ENCODE measurements around the gene ZBTB9.

The ZBTB9 gene

DNA sequence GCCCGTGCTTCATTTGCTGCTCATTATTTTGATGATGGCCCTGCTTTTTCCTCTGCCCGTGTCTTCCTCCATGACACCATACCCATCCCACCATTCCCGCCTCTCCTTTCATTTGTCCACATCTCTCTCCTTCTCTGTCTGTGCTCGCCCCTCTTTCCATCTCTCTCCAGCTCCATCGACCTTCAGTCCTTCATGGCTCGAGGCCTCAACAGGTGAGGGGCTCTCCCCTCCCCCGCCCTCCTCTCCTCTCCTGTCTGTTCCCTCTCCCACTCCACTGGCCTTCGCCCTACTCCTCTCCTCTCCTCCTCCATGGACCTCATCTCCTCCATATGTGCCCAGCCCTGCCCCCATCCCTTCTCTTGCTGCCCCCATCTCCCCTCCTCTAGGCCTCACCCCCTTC is 12.1 kb upstream of the ZBTB9 start:
- no peaks in the 10 kb centered on the region for H3K9me3 Mint-ChIP-seq
- no peaks in the 10 kb centered on the region for H3K27me3 Mint-ChIP-seq (ENCODE audit: low read depth)
- no peaks in the 10 kb centered on the region for H3K4me1 Mint-ChIP-seq
- TF ChIP-seq CTCF (IDR thresholded peaks at IDR 0.05; ENCODE audit: unreplicated experiment in 3 of 3): no peak
- H3K4me3 Mint-ChIP-seq: no peak overlapping the region
- H3K36me3 Mint-ChIP-seq (ENCODE audit: low read depth): peaks cover 73% of the 10 kb centered on the region
- H3K27ac Mint-ChIP-seq: no peak overlapping the region

GRCh38 chr6:33443025-33443424 is 11.4 kb upstream of the ZBTB9 start:
- H3K4me3 Mint-ChIP-seq: no peak overlapping the region
- H3K4me1 Mint-ChIP-seq: no peaks in the 10 kb centered on the region
- no peak overlapping the region for H3K27ac Mint-ChIP-seq
- no peak for TF ChIP-seq CTCF (IDR thresholded peaks at IDR 0.05; ENCODE audit: unreplicated experiment in 3 of 3)
- H3K27me3 Mint-ChIP-seq (ENCODE audit: low read depth): no peaks in the 10 kb centered on the region
- H3K9me3 Mint-ChIP-seq: no peaks in the 10 kb centered on the region
- peaks cover 75% of the 10 kb centered on the region for H3K36me3 Mint-ChIP-seq (ENCODE audit: low read depth)

DNA sequence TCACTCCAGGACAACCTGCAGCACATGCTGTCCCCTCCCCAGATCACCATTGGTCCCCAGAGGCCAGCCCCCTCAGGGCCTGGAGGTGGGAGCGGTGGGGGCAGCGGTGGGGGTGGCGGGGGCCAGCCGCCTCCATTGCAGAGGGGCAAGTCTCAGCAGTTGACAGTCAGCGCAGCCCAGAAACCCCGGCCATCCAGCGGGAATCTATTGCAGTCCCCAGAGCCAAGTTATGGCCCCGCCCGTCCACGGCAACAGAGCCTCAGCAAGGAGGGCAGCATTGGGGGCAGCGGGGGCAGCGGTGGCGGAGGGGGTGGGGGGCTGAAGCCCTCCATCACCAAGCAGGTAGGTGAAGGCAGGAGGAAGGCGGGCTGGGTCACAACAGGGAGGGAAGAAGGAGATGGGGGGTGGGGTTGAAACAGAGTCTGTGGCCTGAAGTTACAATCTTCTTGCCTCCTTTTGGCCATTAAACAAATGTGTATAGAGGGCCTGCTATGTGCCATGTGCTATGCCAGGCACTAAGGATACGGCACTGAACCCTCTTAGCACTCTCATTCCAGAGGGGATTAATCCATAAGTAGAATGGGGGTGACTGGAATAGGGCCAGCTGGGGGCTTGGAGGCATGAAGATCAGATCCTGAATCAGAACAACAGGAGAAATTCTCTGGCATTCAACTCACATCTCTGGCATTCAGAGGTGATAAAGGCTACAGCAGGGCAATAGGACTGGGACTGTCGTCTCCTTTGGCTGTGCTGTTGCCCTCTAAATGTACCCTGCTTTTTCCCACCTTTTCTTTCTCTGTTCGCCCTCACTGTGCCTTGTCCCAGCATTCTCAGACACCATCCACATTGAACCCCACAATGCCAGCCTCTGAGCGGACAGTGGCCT is 10.5 kb upstream of the ZBTB9 start:
- TF ChIP-seq CTCF (IDR thresholded peaks at IDR 0.05; ENCODE audit: unreplicated experiment in 3 of 3): no peak
- peaks cover 3% of the 10 kb centered on the region for H3K27me3 Mint-ChIP-seq (ENCODE audit: low read depth)
- H3K36me3 Mint-ChIP-seq (ENCODE audit: low read depth): peaks cover 75% of the 10 kb centered on the region
- H3K27ac Mint-ChIP-seq: no peak overlapping the region
- H3K4me1 Mint-ChIP-seq: no peaks in the 10 kb centered on the region
- no peak overlapping the region for H3K4me3 Mint-ChIP-seq
- H3K9me3 Mint-ChIP-seq: no peaks in the 10 kb centered on the region

- H3K4me1 Mint-ChIP-seq: no peaks in the 10 kb centered on the region
- TF ChIP-seq CTCF (IDR thresholded peaks at IDR 0.05; ENCODE audit: unreplicated experiment in 3 of 3): no peak
- no peak overlapping the region for H3K27ac Mint-ChIP-seq
- H3K9me3 Mint-ChIP-seq: no peaks in the 10 kb centered on the region
- H3K27me3 Mint-ChIP-seq (ENCODE audit: low read depth): peaks cover 3% of the 10 kb centered on the region
- H3K36me3 Mint-ChIP-seq (ENCODE audit: low read depth): peaks cover 68% of the 10 kb centered on the region
- H3K4me3 Mint-ChIP-seq: no peak overlapping the region
Measured at GRCh38 chr6:33445119-33445603, 9.2 kb upstream of the ZBTB9 start.

DNA sequence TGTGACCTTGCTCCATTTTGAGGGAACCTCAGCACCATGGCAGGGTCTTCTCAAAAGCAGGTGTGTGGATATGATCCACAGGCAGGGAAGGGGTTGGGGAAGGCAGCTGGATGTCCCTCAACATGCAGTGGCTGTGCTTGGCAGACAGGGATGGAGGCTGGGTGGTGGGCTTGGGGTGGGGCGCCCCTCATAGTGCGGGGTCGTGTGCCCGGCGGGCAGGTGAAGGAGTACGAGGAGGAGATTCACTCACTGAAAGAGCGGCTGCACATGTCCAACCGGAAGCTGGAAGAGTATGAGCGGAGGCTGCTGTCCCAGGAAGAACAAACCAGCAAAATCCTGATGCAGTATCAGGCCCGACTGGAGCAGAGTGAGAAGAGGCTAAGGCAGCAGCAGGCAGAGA is 8.0 kb upstream of the ZBTB9 start:
- H3K36me3 Mint-ChIP-seq (ENCODE audit: low read depth): peaks cover 64% of the 10 kb centered on the region
- no peak overlapping the region for H3K4me3 Mint-ChIP-seq
- TF ChIP-seq CTCF (IDR thresholded peaks at IDR 0.05; ENCODE audit: unreplicated experiment in 3 of 3): no peak
- H3K27me3 Mint-ChIP-seq (ENCODE audit: low read depth): peaks cover 3% of the 10 kb centered on the region
- no peak overlapping the region for H3K27ac Mint-ChIP-seq
- no peaks in the 10 kb centered on the region for H3K4me1 Mint-ChIP-seq
- no peaks in the 10 kb centered on the region for H3K9me3 Mint-ChIP-seq

- H3K4me3 Mint-ChIP-seq: peak overlapping the region; percentile 26 to 71 (median 67)
- H3K36me3 Mint-ChIP-seq (ENCODE audit: low read depth): peaks cover 47% of the 10 kb centered on the region
- peak overlapping the region in 1 of 3 experiments; percentile 46 for H3K27ac Mint-ChIP-seq
- peaks cover 3% of the 10 kb centered on the region for H3K27me3 Mint-ChIP-seq (ENCODE audit: low read depth)
- H3K4me1 Mint-ChIP-seq: peaks cover 19% of the 10 kb centered on the region
- no peak for TF ChIP-seq CTCF (IDR thresholded peaks at IDR 0.05; ENCODE audit: unreplicated experiment in 3 of 3)
- no peaks in the 10 kb centered on the region for H3K9me3 Mint-ChIP-seq
Measured at GRCh38 chr6:33450434-33450833, 3.9 kb upstream of the ZBTB9 start.

Measured in nephron (organoid).